Bronchial epithelial cell (primary cell): Measurements from ENCODE around the gene PSORS1C2. TPM values are rescaled to one million over a fixed set of nuclear protein-coding genes. Genes with fewer than 3 reads are reported as not detected.
A peak's percentile ranks its signal among the peaks of the same experiment; 100 is the strongest.
"Not testable (repeated sequence)": the region's sequence is repeated elsewhere in the genome, so short reads cannot be mapped to it uniquely, and the experiment has no call there.

Experiments used
- DNase-seq: peaks from one replicate; pipeline ENCODE4 v3.0.0-alpha.2; 2010; ENCODE audit warnings: low read depth
- FAIRE-seq: peaks from 2 replicates; lab custom pipeline; 2011; peaks lifted over from hg19 to GRCh38; lab: Jason Lieb, UNC
- H3K27me3 ChIP-seq: 2 replicates; pipeline ENCODE4 v1.5.1; 2011; ENCODE audit warnings: low read length; ENCODE audit not compliant: control insufficient read depth, insufficient read depth
- H3K36me3 ChIP-seq: 2 replicates; pipeline ENCODE4 v1.5.1; 2011; ENCODE audit warnings: low read length; ENCODE audit not compliant: control insufficient read depth, insufficient read depth
- H3K4me3 ChIP-seq: 2 replicates; pipeline ENCODE4 v1.5.1; 2011; ENCODE audit warnings: mild to moderate bottlenecking, low read depth, low read length, control low read depth
- CTCF ChIP-seq: IDR thresholded peaks from 2 replicates; pipeline ENCODE4 v1.5.1; 2011; ENCODE audit warnings: mild to moderate bottlenecking, moderate library complexity, low read length, control low read depth, inconsistent platforms; ENCODE audit not compliant: insufficient read depth, severe bottlenecking
- total RNA-seq: library from RNA; depleted of rRNA; stranded (reverse); fragments of >200 nt; gene quantifications from 2 replicates; pipeline ENCODE4 v1.2.1, GENCODE V29; 2014

PSORS1C2 gene
- not detected in 2 replicates for total RNA-seq

- Histone ChIP-seq H3K4me3 (no peak within 1 kb of the TSS), H3K27me3 (no peaks in the 10 kb centered on the region), H3K36me3 (peaks cover 3% of the 10 kb centered on the region)
- FAIRE-seq (no peak), DNase-seq (no peak)
- TF ChIP-seq CTCF: no peak
Measured at GRCh38 chr6:31138982-31139381, at the start of gene PSORS1C2. PSORS1C2 (minus strand) TSS chr6:31139066; CDS start chr6:31139026, 40 bp downstream.

- TF ChIP-seq CTCF: no peak
- no peak overlapping the region for H3K4me3 ChIP-seq
- FAIRE-seq (no peak), DNase-seq (peak; percentile 57)
- H3K36me3 ChIP-seq: no peaks in the 10 kb centered on the region
- H3K27me3 ChIP-seq: no peaks in the 10 kb centered on the region
Measured at GRCh38 chr6:31187780-31188194, 48.9 kb upstream of the PSORS1C2 start.

- no peak for FAIRE-seq
- DNase-seq: peak; percentile 72
- no peak for TF ChIP-seq CTCF
- Histone ChIP-seq H3K4me3 (peak overlapping the region; percentile 34), H3K27me3 (no peaks in the 10 kb centered on the region), H3K36me3 (no peaks in the 10 kb centered on the region)
Measured at GRCh38 chr6:31186052-31186734, 47.3 kb upstream of the PSORS1C2 start.

- not testable (repeated sequence) for FAIRE-seq, DNase-seq, H3K27me3 ChIP-seq, H3K36me3 ChIP-seq
- peak overlapping the region; percentile 34 for H3K4me3 ChIP-seq
Measured at GRCh38 chr6:31185695-31186051, 46.8 kb upstream of the PSORS1C2 start.

- DNase-seq, H3K27me3 ChIP-seq, FAIRE-seq, H3K36me3 ChIP-seq, H3K4me3 ChIP-seq: not testable (repeated sequence)
Measured at GRCh38 chr6:31183859-31184258, 45.0 kb upstream of the PSORS1C2 start.

GRCh38 chr6:31183287-31183686 lies 44.4 kb upstream of the PSORS1C2 start:
- H3K4me3 ChIP-seq, DNase-seq, FAIRE-seq, H3K36me3 ChIP-seq, H3K27me3 ChIP-seq: not testable (repeated sequence)

- no peak for DNase-seq
- peak overlapping the region; percentile 22 for H3K4me3 ChIP-seq
Measured at GRCh38 chr6:31180500-31180899, 41.6 kb upstream of the PSORS1C2 start.

More at GRCh38 chr6:31180500-31180899, 41.6 kb upstream of the PSORS1C2 start:
- Histone ChIP-seq H3K36me3 (peaks cover 5% of the 10 kb centered on the region), H3K27me3 (no peaks in the 10 kb centered on the region)
- FAIRE-seq: no peak
- TF ChIP-seq CTCF: no peak
